Spleen (tissue), 7 donors: ENCODE measurements around the gene ANKS3.

Experiments used
- POLR2A ChIP-seq, 3 donors: fragments of 450-650 bp; IDR thresholded peaks; one replicate each; pipeline ENCODE4 v1.5.1; 2017; ENCODE audit warnings: antibody characterized with exemption in 3 of 3, mild to moderate bottlenecking in 1 of 3
- TF ChIP-seq, protein P1 (sequence below), 11 experiments: fragments of 200-600 bp in 7 of 11; fragments of 450-650 bp in 4 of 11; sonication (generic) in 4 of 11; IDR thresholded peaks in 8 of 11; conservative IDR thresholded peaks in 3 of 11; 1 replicate in 7 of 11; 2 replicates in 4 of 11; pipeline versions ENCODE4 v1.4.0 to v1.8.0; 2016 to 2021; ENCODE audit warnings: antibody characterized with exemption in 11 of 11, inconsistent platforms in 4 of 11, mild to moderate bottlenecking in 1 of 11
- donor health status: DM: no; HTN: no; CAD: no; lungs with moderate emphysema.
- donor health status: DM: no; HTN: no; CAD: no.
- donor health status: DM: no; HTN: no; CAD: no.

DNA sequence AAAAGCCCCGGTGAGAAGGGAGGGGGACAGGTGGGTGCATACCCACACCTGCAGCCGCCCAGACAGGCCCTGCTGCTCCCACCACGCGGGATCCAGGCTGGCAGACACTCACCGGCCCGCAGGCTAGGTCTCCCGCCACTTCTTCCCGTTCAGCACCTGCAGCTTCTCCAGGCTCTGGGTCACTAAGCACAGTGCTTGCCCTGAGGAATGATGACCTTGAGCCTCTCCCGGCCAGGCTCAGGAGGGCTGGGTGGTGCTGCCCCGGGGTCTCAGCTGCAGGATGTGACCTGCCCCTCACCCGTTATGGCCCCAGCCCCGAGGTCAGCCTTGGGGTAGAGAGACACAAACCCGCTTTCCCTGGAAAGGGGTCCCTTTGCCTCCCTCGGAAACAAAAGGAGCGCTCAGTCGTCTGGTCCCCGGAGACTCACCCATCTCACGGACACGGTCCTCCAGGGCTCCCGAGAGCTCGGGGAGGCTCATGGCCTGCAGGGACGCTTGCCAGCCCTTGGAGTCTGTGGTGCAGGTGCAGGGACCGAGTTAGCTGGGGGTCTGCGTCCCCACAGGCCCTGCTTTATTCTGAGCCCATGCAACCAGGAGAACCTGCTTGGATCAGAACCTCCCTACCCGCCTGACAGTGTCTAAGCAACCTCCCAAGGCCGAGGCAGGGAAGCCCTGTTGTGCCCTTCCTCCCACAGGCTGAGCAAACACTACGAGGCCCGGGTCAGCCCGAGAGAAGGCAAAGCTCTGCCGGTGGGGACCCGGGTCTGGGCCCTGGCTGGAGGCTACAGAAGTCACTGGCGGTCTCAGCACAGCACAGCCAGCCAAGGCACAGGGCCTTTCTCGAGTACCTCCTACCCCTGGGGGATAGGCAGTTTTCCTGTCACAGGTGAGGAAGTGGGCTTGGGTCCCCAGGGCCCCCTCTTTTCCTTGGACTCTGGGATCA lies 36.9 kb downstream of the ANKS3 start:
- TF ChIP-seq, protein P1, sequence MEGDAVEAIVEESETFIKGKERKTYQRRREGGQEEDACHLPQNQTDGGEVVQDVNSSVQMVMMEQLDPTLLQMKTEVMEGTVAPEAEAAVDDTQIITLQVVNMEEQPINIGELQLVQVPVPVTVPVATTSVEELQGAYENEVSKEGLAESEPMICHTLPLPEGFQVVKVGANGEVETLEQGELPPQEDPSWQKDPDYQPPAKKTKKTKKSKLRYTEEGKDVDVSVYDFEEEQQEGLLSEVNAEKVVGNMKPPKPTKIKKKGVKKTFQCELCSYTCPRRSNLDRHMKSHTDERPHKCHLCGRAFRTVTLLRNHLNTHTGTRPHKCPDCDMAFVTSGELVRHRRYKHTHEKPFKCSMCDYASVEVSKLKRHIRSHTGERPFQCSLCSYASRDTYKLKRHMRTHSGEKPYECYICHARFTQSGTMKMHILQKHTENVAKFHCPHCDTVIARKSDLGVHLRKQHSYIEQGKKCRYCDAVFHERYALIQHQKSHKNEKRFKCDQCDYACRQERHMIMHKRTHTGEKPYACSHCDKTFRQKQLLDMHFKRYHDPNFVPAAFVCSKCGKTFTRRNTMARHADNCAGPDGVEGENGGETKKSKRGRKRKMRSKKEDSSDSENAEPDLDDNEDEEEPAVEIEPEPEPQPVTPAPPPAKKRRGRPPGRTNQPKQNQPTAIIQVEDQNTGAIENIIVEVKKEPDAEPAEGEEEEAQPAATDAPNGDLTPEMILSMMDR (IDR thresholded peaks at IDR 0.05 in 8 of 11, conservative IDR thresholded peaks at IDR 0.05 in 3 of 11), result no peak
- TF ChIP-seq POLR2A (IDR thresholded peaks at IDR 0.05), result no peak
